ENCODE results near the gene SYNE4. TPM values are rescaled to one million over a fixed set of nuclear protein-coding genes. Genes with fewer than 3 reads are reported as not detected.
A peak's percentile ranks its signal among the peaks of the same experiment; 100 is the strongest.

Gene SYNE4
- total and polyA plus RNA-seq, 2 of the 13 experiments (the other 11 are each of a cell fraction or from before 2014, with no cell fraction given), result 13.7 to 23.0 TPM

GRCh38 chr19:36014012-36014924 is 5.7 kb upstream of the SYNE4 start, which contains the start of gene ALKBH6 (continued):
- TF ChIP-seq ZBTB2 (CRISPR knock-in tag; IDR thresholded peaks at IDR 0.05; ENCODE audit: low read depth) (no peak), ZNF142 (CRISPR knock-in tag; IDR thresholded peaks at IDR 0.05) (no peak), ZNF782 (CRISPR knock-in tag; IDR thresholded peaks at IDR 0.05; ENCODE audit: borderline replicate concordance) (no peak), SP1 (IDR thresholded peaks at IDR 0.05) (no peak), SP1 (CRISPR knock-in tag; IDR thresholded peaks at IDR 0.05) (peak; percentile 90), ZMYM2 (CRISPR knock-in tag; IDR thresholded peaks at IDR 0.05) (no peak), ZNF562 (CRISPR knock-in tag; IDR thresholded peaks at IDR 0.05; ENCODE audit: borderline replicate concordance) (no peak), PHF20 (CRISPR knock-in tag; IDR thresholded peaks at IDR 0.05) (no peak), ZNF792 (CRISPR knock-in tag; IDR thresholded peaks at IDR 0.05) (peak; percentile 23; the same call in 1 of the 2 replicates), NR2C2 (CRISPR knock-in tag; IDR thresholded peaks at IDR 0.05; ENCODE audit: borderline replicate concordance) (no peak), ZC3H13 (CRISPR knock-in tag; IDR thresholded peaks at IDR 0.05) (no peak), ZGPAT (CRISPR knock-in tag; IDR thresholded peaks at IDR 0.05) (0 out of 2 replicates have a peak, but pooled peaks have one; percentile 23), MTF1 (CRISPR knock-in tag; IDR thresholded peaks at IDR 0.05) (no peak), CBX2 (IDR thresholded peaks at IDR 0.05; ENCODE audit: low read depth, low read length) (no peak), CBX2 (CRISPR knock-in tag; IDR thresholded peaks at IDR 0.05; ENCODE audit: low read depth) (no peak), SP2 (CRISPR knock-in tag; IDR thresholded peaks at IDR 0.05) (peak; percentile 95), ZEB1 (IDR thresholded peaks at IDR 0.05; ENCODE audit: insufficient replicate concordance, low read depth) (no peak), SMYD3 (CRISPR knock-in tag; IDR thresholded peaks at IDR 0.05) (no peak), ZNF784 (CRISPR knock-in tag; IDR thresholded peaks at IDR 0.05; ENCODE audit: borderline replicate concordance) (peak; percentile 76; the same call in 1 of the 2 replicates), ZNF850 (CRISPR knock-in tag; conservative IDR thresholded peaks at IDR 0.05) (no peak), MBNL3 (CRISPR knock-in tag; conservative IDR thresholded peaks at IDR 0.05) (no peak)

Data from HepG2 (cell line).